GM21717 (cell line): ENCODE measurements around the gene MMUT.
"Not testable (repeated sequence)": the region's sequence is repeated elsewhere in the genome, so short reads cannot be mapped to it uniquely, and the experiment has no call there.

ENCODE experiments used
- ATAC-seq: cut with Tn5 transposase; IDR thresholded peaks from one replicate; pipeline ENCODE4 v1.9.1; 2021; ENCODE audit warnings: mild to moderate bottlenecking, moderate library complexity; ENCODE audit not compliant: unreplicated experiment

Gene MMUT

GRCh38 chr6:49430187-49430586 is 32.9 kb downstream of the MMUT start:
- no peak for ATAC-seq

DNA sequence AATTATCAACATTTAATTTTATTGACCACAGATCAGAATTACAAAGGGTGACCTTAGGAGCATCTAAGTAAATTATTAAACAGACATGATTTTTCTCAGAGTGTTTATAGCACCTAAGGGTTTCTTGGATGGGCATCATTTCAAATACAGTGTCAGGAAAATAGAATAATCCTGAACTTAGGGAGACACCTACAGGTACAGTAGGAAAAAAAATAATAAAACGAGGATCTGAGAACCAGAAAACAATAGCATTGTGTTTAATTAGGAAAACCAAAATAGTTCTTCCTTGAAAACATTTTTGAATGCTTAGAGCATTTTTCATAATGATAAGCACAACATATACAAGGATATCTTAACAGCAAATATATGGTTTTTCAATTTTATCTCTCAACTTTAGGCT is 39.2 kb downstream of the MMUT start:
- ATAC-seq = no peak

- no peak for ATAC-seq
These were observed 46.9 kb downstream of the MMUT start for GRCh38 chr6:49416195-49416594.

- no peak for ATAC-seq
These were observed 47.7 kb downstream of the MMUT start for GRCh38 chr6:49415358-49415757.

DNA sequence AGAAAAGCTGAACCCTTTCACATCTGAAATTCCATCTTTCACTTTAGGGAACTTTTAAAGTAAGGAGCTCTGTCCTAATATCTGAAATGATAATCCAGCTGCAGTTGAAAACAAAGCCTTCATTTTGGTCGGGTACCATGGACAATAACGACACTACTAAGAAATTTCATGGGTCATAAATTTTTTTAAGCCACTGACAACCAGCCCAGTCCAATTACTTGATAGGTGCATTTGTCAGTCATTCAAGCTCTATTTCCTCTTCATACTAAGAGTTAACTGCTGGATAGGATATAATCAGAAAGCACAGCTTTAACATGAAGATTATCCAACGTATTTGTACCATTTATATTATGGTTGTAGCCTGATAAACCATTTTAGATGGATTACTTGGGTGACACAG is 52.5 kb downstream of the MMUT start:
- ATAC-seq = no peak

GRCh38 chr6:49409951-49410542 is 53.0 kb downstream of the MMUT start:
- ATAC-seq = peak; percentile 93

DNA sequence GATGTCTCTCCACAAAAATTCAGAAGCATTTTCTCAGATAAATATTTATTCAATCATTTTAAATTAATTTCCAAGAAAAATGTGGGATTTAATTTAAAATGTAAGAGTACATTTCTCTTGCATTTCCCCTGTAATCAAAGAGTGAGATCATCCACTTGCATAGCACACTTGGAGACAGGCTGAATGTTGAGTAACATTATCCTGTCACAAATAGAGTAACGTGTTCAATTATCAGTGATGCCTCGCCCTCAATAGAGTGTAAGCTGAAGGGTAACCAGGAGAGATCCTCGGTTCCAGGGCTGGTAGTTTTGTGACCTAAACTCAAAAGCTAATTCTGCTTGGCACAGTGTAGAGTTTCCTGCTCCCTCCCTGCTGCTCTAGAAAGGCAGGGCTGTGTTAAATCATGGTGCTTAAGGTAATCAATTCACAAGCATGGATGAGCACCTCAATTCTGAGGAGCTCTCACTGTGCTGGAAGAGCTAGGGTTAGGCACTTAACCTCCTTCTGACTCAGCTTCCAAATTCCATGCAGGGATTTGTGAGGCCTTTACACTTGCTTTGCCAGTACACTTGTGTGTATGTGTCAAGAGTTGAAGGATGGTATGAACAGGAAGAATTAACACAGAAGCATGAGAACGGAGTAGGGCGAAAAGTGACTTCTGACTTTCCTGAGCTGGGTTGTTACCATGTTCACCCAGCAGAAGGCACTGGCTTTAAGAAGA is 56.6 kb downstream of the MMUT start:
- ATAC-seq = no peak

GRCh38 chr6:49401063-49401462 is 62.0 kb downstream of the MMUT start:
- ATAC-seq = no peak

DNA sequence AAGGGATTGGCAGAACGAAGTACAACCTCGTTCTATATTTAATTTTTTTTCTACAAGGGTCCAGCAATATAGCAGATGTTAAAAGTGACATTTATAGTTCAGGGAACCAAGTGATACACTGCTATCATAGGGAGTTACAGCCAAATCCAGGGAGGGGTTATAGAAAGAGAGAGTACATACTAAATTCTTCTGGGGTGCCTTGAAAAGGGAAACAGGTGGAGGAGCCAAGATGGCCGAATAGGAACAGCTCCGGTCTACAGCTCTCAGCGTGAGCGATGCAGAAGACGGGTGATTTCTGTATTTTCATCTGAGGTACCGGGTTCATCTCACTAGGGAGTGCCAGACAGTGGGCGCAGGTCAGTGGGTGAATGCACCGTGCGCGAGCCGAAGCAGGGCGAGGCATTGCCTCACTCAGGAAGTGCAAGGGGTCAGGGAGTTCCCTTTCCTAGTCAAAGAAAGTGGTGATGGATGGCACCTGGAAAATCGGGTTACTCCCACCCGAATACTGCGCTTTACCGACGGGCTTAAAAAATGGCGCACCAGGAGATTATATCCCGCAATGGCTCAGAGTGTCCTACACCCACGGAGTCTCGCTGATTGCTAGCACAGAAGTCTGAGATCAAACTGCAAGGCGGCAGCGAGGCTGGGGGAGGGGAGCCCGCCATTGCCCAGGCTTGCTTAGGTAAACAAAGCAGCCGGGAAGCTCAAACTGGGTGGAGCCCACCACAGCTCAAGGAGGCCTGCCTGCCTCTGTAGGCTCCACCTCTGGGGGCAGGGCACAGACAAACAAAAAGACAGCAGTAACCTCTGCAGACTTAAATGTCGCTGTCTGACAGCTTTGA is 76.2 kb downstream of the MMUT start:
- not testable (repeated sequence) for ATAC-seq

DNA sequence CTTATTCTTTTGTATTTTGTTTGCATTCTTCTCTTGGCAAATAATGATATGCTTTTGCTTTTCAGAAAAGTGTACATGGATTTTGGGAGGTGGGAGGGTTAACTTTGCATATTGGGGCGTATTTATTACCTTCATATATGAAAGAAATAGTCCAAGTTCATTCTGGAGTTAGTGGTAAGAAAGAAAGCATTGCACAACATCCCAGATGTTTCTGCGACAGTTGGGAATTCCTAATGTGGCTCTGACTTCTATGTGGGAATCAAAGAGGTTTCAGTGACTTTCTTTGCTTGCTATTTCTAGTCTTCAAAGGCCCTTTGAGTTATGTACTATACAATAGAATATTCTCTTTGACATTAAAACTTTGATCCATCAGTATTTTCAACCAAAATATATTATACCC is 78.1 kb downstream of the MMUT start:
- ATAC-seq = no peak
